HepG2 (cell line): ENCODE results near the gene COLEC12. TPM values are rescaled to one million over a fixed set of nuclear protein-coding genes. Genes with fewer than 3 reads are reported as not detected.

ENCODE experiments used
- CEBPG ChIP-seq: IDR thresholded peaks from 2 replicates; pipeline ENCODE4 v1.6.1; 2016
- ETV5 ChIP-seq: IDR thresholded peaks from 2 replicates; pipeline ENCODE4 v1.6.1; 2018; ENCODE audit warnings: missing biosample characterization, missing genetic modification reagents, inconsistent platforms, borderline replicate concordance
- FIP1L1 ChIP-seq: fragments of 200-400 bp; formaldehyde crosslinking; IDR thresholded peaks from 2 replicates; pipeline ENCODE4 v1.6.1; 2018; ENCODE audit warnings: low read depth, mild to moderate bottlenecking, low read length, moderate library complexity, borderline replicate concordance; ENCODE audit not compliant: insufficient read depth
- FOXC1 ChIP-seq: sonication (generic); formaldehyde crosslinking; IDR thresholded peaks from 2 replicates; pipeline ENCODE4 v1.8.0; 2022; ENCODE audit warnings: mild to moderate bottlenecking, missing genetic modification reagents, borderline replicate concordance
- GABPB1 ChIP-seq: IDR thresholded peaks from 2 replicates; pipeline ENCODE4 v1.6.1; 2016; ENCODE audit warnings: mild to moderate bottlenecking, missing genetic modification reagents, moderate library complexity, missing compliant biosample characterization
- HNF4A ChIP-seq: sonication (generic); formaldehyde crosslinking; IDR thresholded peaks from 2 replicates; pipeline ENCODE4 v1.4.0; 2020; ENCODE audit warnings: missing genetic modification reagents
- HNF4G ChIP-seq, 2 experiments: sonication (generic) in 1 of 2; formaldehyde crosslinking in 1 of 2; IDR thresholded peaks; 2 replicates each; pipeline versions ENCODE4 v1.4.0 to v1.6.1; 2011 to 2020; ENCODE audit warnings: borderline replicate concordance in 2 of 2, low read depth in 2 of 2, mild to moderate bottlenecking in 2 of 2, low read length in 1 of 2, missing genetic modification reagents in 1 of 2, moderate library complexity in 1 of 2
- LBX2 ChIP-seq: sonication (generic); formaldehyde crosslinking; IDR thresholded peaks from 2 replicates; pipeline ENCODE4 v1.5.0; 2020; ENCODE audit warnings: missing genetic modification reagents, mild to moderate bottlenecking, borderline replicate concordance
- LCORL ChIP-seq, 2 experiments: fragments of 450-650 bp in 1 of 2; sonication (generic) in 1 of 2; formaldehyde crosslinking in 1 of 2; IDR thresholded peaks; 2 replicates each; pipeline versions ENCODE4 v1.5.0 to v1.6.1; 2017 to 2020; ENCODE audit warnings: antibody characterized with exemption in 1 of 2, missing genetic modification reagents in 1 of 2
- MAF1 ChIP-seq: sonication (generic); formaldehyde crosslinking; IDR thresholded peaks from 2 replicates; pipeline ENCODE4 v1.5.0; 2020; ENCODE audit warnings: missing genetic modification reagents, borderline replicate concordance
- MEF2D ChIP-seq: sonication (generic); formaldehyde crosslinking; IDR thresholded peaks from 2 replicates; pipeline ENCODE4 v1.5.1; 2020; ENCODE audit warnings: mild to moderate bottlenecking, missing genetic modification reagents
- MLX ChIP-seq: IDR thresholded peaks from 2 replicates; pipeline ENCODE4 v1.6.1; 2016
- MTA1 ChIP-seq: sonication (generic); formaldehyde crosslinking; IDR thresholded peaks from 2 replicates; pipeline ENCODE4 v1.4.0; 2020; ENCODE audit warnings: missing genetic modification reagents, mild to moderate bottlenecking, borderline replicate concordance
- MXD4 ChIP-seq: IDR thresholded peaks from 2 replicates; pipeline ENCODE4 v1.6.1; 2016; ENCODE audit warnings: mild to moderate bottlenecking, missing biosample characterization, missing genetic modification reagents
- MXI1 ChIP-seq: IDR thresholded peaks from 3 replicates; pipeline ENCODE4 v1.6.1; 2012; ENCODE audit warnings: low read depth, low read length, inconsistent platforms, borderline replicate concordance
- NR2F6 ChIP-seq, 2 experiments: IDR thresholded peaks; 2 replicates each; pipeline ENCODE4 v1.6.1; 2016; ENCODE audit warnings: antibody characterized with exemption in 1 of 2, mild to moderate bottlenecking in 1 of 2
- PHF21A ChIP-seq: sonication (generic); formaldehyde crosslinking; IDR thresholded peaks from 2 replicates; pipeline ENCODE4 v1.5.0; 2020; ENCODE audit warnings: mild to moderate bottlenecking, missing genetic modification reagents
- SALL1 ChIP-seq: sonication (generic); formaldehyde crosslinking; IDR thresholded peaks from 2 replicates; pipeline ENCODE4 v1.8.0; 2022; ENCODE audit warnings: mild to moderate bottlenecking, missing genetic modification reagents
- SRF ChIP-seq: IDR thresholded peaks from 2 replicates; pipeline ENCODE4 v1.6.1; 2011; ENCODE audit warnings: mild to moderate bottlenecking, low read depth, low read length, moderate library complexity
- TEAD2 ChIP-seq: sonication (generic); formaldehyde crosslinking; IDR thresholded peaks from 2 replicates; pipeline ENCODE4 v1.9.0; 2021; ENCODE audit warnings: missing genetic modification reagents
- TOE1 ChIP-seq: sonication (generic); formaldehyde crosslinking; IDR thresholded peaks from 2 replicates; pipeline ENCODE4 v1.4.0; 2020; ENCODE audit warnings: mild to moderate bottlenecking, missing genetic modification reagents
- ZBTB21 ChIP-seq: sonication (generic); formaldehyde crosslinking; IDR thresholded peaks from 2 replicates; pipeline ENCODE4 v1.4.0; 2020; ENCODE audit warnings: missing genetic modification reagents
- ZBTB7B ChIP-seq: sonication (generic); formaldehyde crosslinking; IDR thresholded peaks from 2 replicates; pipeline ENCODE4 v1.4.0; 2020; ENCODE audit warnings: missing genetic modification reagents
- ZFP41 ChIP-seq: sonication (generic); formaldehyde crosslinking; IDR thresholded peaks from 2 replicates; pipeline ENCODE4 v1.4.0; 2020; ENCODE audit warnings: mild to moderate bottlenecking, missing genetic modification reagents, borderline replicate concordance
- ZNF331 ChIP-seq: sonication (generic); formaldehyde crosslinking; IDR thresholded peaks from 2 replicates; pipeline ENCODE4 v1.4.0; 2020; ENCODE audit warnings: missing genetic modification reagents
- ZNF335 ChIP-seq: sonication (generic); formaldehyde crosslinking; IDR thresholded peaks from 2 replicates; pipeline ENCODE4 v1.4.0; 2020; ENCODE audit warnings: missing genetic modification reagents
- ZNF710 ChIP-seq: sonication (generic); formaldehyde crosslinking; IDR thresholded peaks from 2 replicates; pipeline ENCODE4 v1.5.0; 2020; ENCODE audit warnings: mild to moderate bottlenecking, missing genetic modification reagents, borderline replicate concordance
- polyA plus RNA-seq, 8 experiments: library from polyadenylated mRNA; depleted of rRNA in 3 of 8; stranded (reverse) in 7 of 8; unstranded in 1 of 8; fragments of >200 nt; fragmentation: Illumina TruSeq in 4 of 8; extraction: Trizol in 4 of 8; gene quantifications; 2 replicates each; pipeline versions ENCODE4 v1.2.1 to v1.2.3, GENCODE V29; 2011 to 2016; ENCODE audit warnings: low read depth in 4 of 8, missing spikeins in 1 of 8, mixed read lengths in 1 of 8; ENCODE audit not compliant: insufficient read depth in 1 of 8
- total RNA-seq, 5 experiments: library from RNA; depleted of rRNA; stranded (reverse); fragments of >200 nt; fragmentation: Illumina TruSeq; extraction: Trizol; gene quantifications; 2 replicates each; pipeline ENCODE4 v1.2.3, GENCODE V29; 2016; ENCODE audit warnings: low read depth in 1 of 5
- TF ChIP-seq, protein P1 (sequence below): sonication (generic); formaldehyde crosslinking; IDR thresholded peaks from 2 replicates; pipeline ENCODE4 v1.4.0; 2020; ENCODE audit warnings: missing genetic modification reagents; ENCODE audit errors: not compliant biosample characterization

Gene COLEC12
- total and polyA plus RNA-seq, 2 of the 13 experiments (the other 11 are each of a cell fraction or from before 2014, with no cell fraction given), result 0.02 to 0.11 TPM

DNA sequence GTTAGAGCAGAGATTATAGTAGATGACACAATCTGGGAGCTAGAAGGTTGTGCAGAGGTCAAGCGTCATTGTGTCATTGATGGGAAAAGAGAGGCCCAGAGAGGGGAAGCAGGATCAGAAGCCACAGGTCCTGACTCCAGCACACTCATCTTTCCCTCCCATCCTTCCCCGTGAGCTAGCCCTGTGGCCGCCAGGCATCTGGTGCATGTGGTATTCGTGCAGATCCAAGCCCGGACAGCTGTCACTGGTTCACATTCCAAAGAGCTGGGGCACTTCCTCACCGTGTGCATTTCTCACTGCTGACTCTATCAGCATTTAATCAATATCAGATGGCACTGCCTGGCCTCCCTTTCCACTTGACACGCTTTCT lies 138.6 kb downstream of the COLEC12 start (continued):
- peak; percentile 58 for TF ChIP-seq NR2F6 (IDR thresholded peaks at IDR 0.05)
- peak; percentile 53; the same call in 1 of the 2 replicates for TF ChIP-seq NR2F6 (CRISPR knock-in tag; IDR thresholded peaks at IDR 0.05)
- TF ChIP-seq MTA1, result no peak
- peak; percentile 22; the same call in 1 of the 2 replicates for TF ChIP-seq GABPB1 (CRISPR knock-in tag)
- peak; percentile 26; the same call in 1 of the 2 replicates for TF ChIP-seq HNF4G (IDR thresholded peaks at IDR 0.05; ENCODE audit: borderline replicate concordance, low read depth, low read length)
- no peak for TF ChIP-seq HNF4G (CRISPR knock-in tag; IDR thresholded peaks at IDR 0.05; ENCODE audit: borderline replicate concordance, low read depth)
- no peak for TF ChIP-seq ZNF331
- TF ChIP-seq SALL1 (CRISPR knock-in tag), result 0 out of 2 replicates have a peak, but pooled peaks have one; percentile 43
- no peak for TF ChIP-seq TEAD2 (CRISPR knock-in tag)
- TF ChIP-seq CEBPG (CRISPR knock-in tag), result peak; percentile 29; the same call in 1 of the 2 replicates
- TF ChIP-seq, protein P1, sequence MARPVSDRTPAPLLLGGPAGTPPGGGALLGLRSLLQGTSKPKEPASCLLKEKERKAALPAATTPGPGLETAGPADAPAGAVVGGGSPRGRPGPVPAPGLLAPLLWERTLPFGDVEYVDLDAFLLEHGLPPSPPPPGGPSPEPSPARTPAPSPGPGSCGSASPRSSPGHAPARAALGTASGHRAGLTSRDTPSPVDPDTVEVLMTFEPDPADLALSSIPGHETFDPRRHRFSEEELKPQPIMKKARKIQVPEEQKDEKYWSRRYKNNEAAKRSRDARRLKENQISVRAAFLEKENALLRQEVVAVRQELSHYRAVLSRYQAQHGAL (CRISPR knock-in tag), result no peak
- TF ChIP-seq ZFP41, result no peak
- 0 out of 2 replicates have a peak, but pooled peaks have one; percentile 56 for TF ChIP-seq MLX (CRISPR knock-in tag)
- TF ChIP-seq ZBTB21 (CRISPR knock-in tag), result no peak
- TF ChIP-seq ETV5 (CRISPR knock-in tag), result peak; percentile 54
- no peak for TF ChIP-seq ZNF335 (CRISPR knock-in tag)
- no peak for TF ChIP-seq MAF1 (CRISPR knock-in tag)
- no peak for TF ChIP-seq ZBTB7B (CRISPR knock-in tag)
- TF ChIP-seq MXI1, result peak; percentile 77; the same call in 1 of the 3 replicates
- no peak for TF ChIP-seq LBX2 (CRISPR knock-in tag)
- no peak for TF ChIP-seq FIP1L1
- TF ChIP-seq TOE1 (CRISPR knock-in tag), result no peak
- peak; percentile 20; the same call in 1 of the 2 replicates for TF ChIP-seq HNF4A (CRISPR knock-in tag)
- 0 out of 2 replicates have a peak, but pooled peaks have one; percentile 30 for TF ChIP-seq ZNF710 (CRISPR knock-in tag)
- TF ChIP-seq SRF, result no peak
- no peak for TF ChIP-seq LCORL (IDR thresholded peaks at IDR 0.05)
- TF ChIP-seq LCORL (CRISPR knock-in tag; IDR thresholded peaks at IDR 0.05), result 0 out of 2 replicates have a peak, but pooled peaks have one; percentile 14
- TF ChIP-seq FOXC1 (CRISPR knock-in tag), result no peak
- 0 out of 2 replicates have a peak, but pooled peaks have one; percentile 61 for TF ChIP-seq PHF21A
- 0 out of 2 replicates have a peak, but pooled peaks have one; percentile 40 for TF ChIP-seq MEF2D
- TF ChIP-seq MXD4 (CRISPR knock-in tag), result no peak
